A549 treated with dexamethasone at 1 μM for 4 hours (cell line): ENCODE results near the gene KRT14. TPM values are rescaled to one million over a fixed set of nuclear protein-coding genes. Genes with fewer than 3 reads are reported as not detected.

Experiments
- total RNA-seq: library from RNA; stranded (reverse); fragments of 200-300 nt; extraction: Qiagen RNA extraction; gene quantifications from 5 replicates; pipeline ENCODE4 v1.2.3, GENCODE V29; 2022

The KRT14 gene
- 0.05 to 0.14 TPM (median 0.11 TPM) in 4 of 5 replicates, not detected in the other for total RNA-seq

GRCh38 chr17:41586863-41587495 is at the start of gene KRT14:
Gene KRT14 (minus strand): TSS chr17:41586895. CDS start chr17:41586834, 61 bp downstream.

GRCh38 chr17:41624208-41625101 is 37.8 kb upstream of the KRT14 start, which contains the start of gene KRT17:
Gene KRT17 (minus strand): TSS chr17:41624575. CDS start chr17:41624509, 66 bp downstream.

GRCh38 chr17:41612376-41613160 is 25.9 kb upstream of the KRT14 start, which contains the start of gene KRT16:
Gene KRT16 (minus strand): TSS chr17:41612767. CDS start chr17:41612688, 79 bp downstream.

GRCh38 chr17:41571561-41572434 is 14.9 kb downstream of the KRT14 start, which contains the start of gene KRT9:
Gene KRT9 (minus strand): TSS chr17:41572059. CDS start chr17:41571992, 67 bp downstream.

Other genes starting within 250 kb of the KRT14 start
- gene KRT33A, start 236.1 kb downstream of the KRT14 start, total RNA-seq, result not detected in 5 replicates
- gene KRT33B, start 217.1 kb downstream of the KRT14 start, total RNA-seq, result not detected in 5 replicates
- gene KRT34, start 204.6 kb downstream of the KRT14 start, total RNA-seq, result 0.18 to 0.53 TPM (median 0.21 TPM) in 5 replicates
- gene KRT31, start 189.3 kb downstream of the KRT14 start, total RNA-seq, result 0.05 TPM in 1 of 5 replicates, not detected in the others
- not detected in 5 replicates for gene KRT37, start 162.3 kb downstream of the KRT14 start, total RNA-seq
- not detected in 5 replicates for gene KRT38, start 145.9 kb downstream of the KRT14 start, total RNA-seq
- gene KRT32, start 119.5 kb downstream of the KRT14 start, total RNA-seq, result 0.05 to 0.07 TPM (median 0.06 TPM) in 3 of 5 replicates, not detected in the others
- not detected in 5 replicates for gene KRT35, start 105.7 kb downstream of the KRT14 start, total RNA-seq
- 0.06 TPM in 1 of 5 replicates, not detected in the others for gene KRT36, start 97.0 kb downstream of the KRT14 start, total RNA-seq
- 0.11 to 0.51 TPM (median 0.18 TPM) in 5 replicates for gene KRT13, start 81.3 kb downstream of the KRT14 start, total RNA-seq
- gene KRT15, start 68.0 kb downstream of the KRT14 start, total RNA-seq, result 2.3 to 4.1 TPM (median 2.9 TPM) in 5 replicates
- 38.1 to 58.6 TPM (median 50.5 TPM) in 5 replicates for gene KRT19, start 58.6 kb downstream of the KRT14 start, total RNA-seq
- gene KRT9, start 14.8 kb downstream of the KRT14 start, total RNA-seq, result not detected in 5 replicates
- gene KRT16, start 25.9 kb upstream of the KRT14 start, total RNA-seq, result 0.83 to 1.5 TPM (median 1.4 TPM) in 5 replicates
- 0.63 to 1.8 TPM (median 0.79 TPM) in 5 replicates for gene KRT17, start 37.7 kb upstream of the KRT14 start, total RNA-seq
- gene EIF1, start 102.0 kb upstream of the KRT14 start, total RNA-seq, result 1,266 to 1,758 TPM (median 1,378 TPM) in 5 replicates
- 0.22 to 0.50 TPM in 2 of 5 replicates, not detected in the others for gene GAST, start 125.4 kb upstream of the KRT14 start, total RNA-seq
- gene HAP1, start 147.7 kb upstream of the KRT14 start, total RNA-seq, result 0.85 to 2.0 TPM (median 1.2 TPM) in 5 replicates
- gene JUP, start 199.8 kb upstream of the KRT14 start, total RNA-seq, result 69.7 to 126 TPM (median 119 TPM) in 5 replicates
- gene P3H4, start 225.1 kb upstream of the KRT14 start, total RNA-seq, result 25.4 to 35.5 TPM (median 32.2 TPM) in 5 replicates
- gene FKBP10, start 226.1 kb upstream of the KRT14 start, total RNA-seq, result 72.0 to 114 TPM (median 103 TPM) in 5 replicates
- 101 to 122 TPM (median 114 TPM) in 5 replicates for gene NT5C3B, start 249.3 kb upstream of the KRT14 start, total RNA-seq